CD4-positive, alpha-beta T cell treated with Interleukin-1 beta for 1 hour (primary cell): Measurements from ENCODE around the gene NHSL1.

Source experiments
- DNase-seq, 2 donors: peaks; one replicate each; pipeline ENCODE4 v3.0.0-alpha.2; 2020 to 2022

NHSL1 gene

GRCh38 chr6:138494312-138494711 is 5.0 kb downstream of the NHSL1 start:
- DNase-seq: no peak

- no peak for DNase-seq
Measured at GRCh38 chr6:138493413-138493812, 5.9 kb downstream of the NHSL1 start.

- DNase-seq: no peak
Measured at GRCh38 chr6:138492871-138493270, 6.4 kb downstream of the NHSL1 start.

- DNase-seq: no peak
Measured at GRCh38 chr6:138492113-138492512, 7.2 kb downstream of the NHSL1 start.

GRCh38 chr6:138491017-138491416 is 8.3 kb downstream of the NHSL1 start:
- no peak for DNase-seq

- no peak for DNase-seq
Measured at GRCh38 chr6:138489846-138490245, 9.4 kb downstream of the NHSL1 start.

- no peak for DNase-seq
Measured at GRCh38 chr6:138487102-138487604, 12.1 kb downstream of the NHSL1 start.

GRCh38 chr6:138486249-138487101 is 12.8 kb downstream of the NHSL1 start:
- no peak for DNase-seq

- DNase-seq: no peak
Measured at GRCh38 chr6:138485586-138486248, 13.6 kb downstream of the NHSL1 start.

- DNase-seq: no peak
Measured at GRCh38 chr6:138485005-138485545, 14.2 kb downstream of the NHSL1 start.

GRCh38 chr6:138484018-138484731 is 15.1 kb downstream of the NHSL1 start:
- no peak for DNase-seq

- DNase-seq: no peak
Measured at GRCh38 chr6:138482816-138483215, 16.5 kb downstream of the NHSL1 start.

GRCh38 chr6:138480279-138480949 is 18.9 kb downstream of the NHSL1 start:
- no peak for DNase-seq

GRCh38 chr6:138477913-138478539 is 21.3 kb downstream of the NHSL1 start:
- DNase-seq: no peak

- no peak for DNase-seq
Measured at GRCh38 chr6:138476116-138476515, 23.2 kb downstream of the NHSL1 start.

- no peak for DNase-seq
Measured at GRCh38 chr6:138473144-138473543, 26.1 kb downstream of the NHSL1 start.

- DNase-seq: no peak
Measured at GRCh38 chr6:138468320-138469015, 30.8 kb downstream of the NHSL1 start.

- no peak for DNase-seq
Measured at GRCh38 chr6:138467901-138468300, 31.4 kb downstream of the NHSL1 start.

- DNase-seq: no peak
Measured at GRCh38 chr6:138465007-138465645, 34.2 kb downstream of the NHSL1 start.

- no peak for DNase-seq
Measured at GRCh38 chr6:138464085-138464484, 35.2 kb downstream of the NHSL1 start.

- no peak for DNase-seq
Measured at GRCh38 chr6:138461647-138462046, 37.6 kb downstream of the NHSL1 start.
